Neuron (in vitro differentiated cells): ENCODE results near the gene ATP10A.

ENCODE experiments used
- H2AFZ ChIP-seq: one replicate; pipeline ENCODE4 v1.6.1; 2013; ENCODE audit warnings: low read depth, mild to moderate bottlenecking, inconsistent platforms, low read length, moderate library complexity
- H3K27me3 ChIP-seq: one replicate; pipeline ENCODE4 v1.6.1; 2013; ENCODE audit warnings: low read length; ENCODE audit not compliant: insufficient read depth
- H3K36me3 ChIP-seq: one replicate; pipeline ENCODE4 v1.6.1; 2013; ENCODE audit warnings: low read length; ENCODE audit not compliant: insufficient read depth
- H3K4me1 ChIP-seq: one replicate; pipeline ENCODE4 v1.6.1; 2013; ENCODE audit warnings: low read length; ENCODE audit not compliant: insufficient read depth
- H3K4me3 ChIP-seq: 2 replicates; pipeline ENCODE4 v1.5.1; 2013; ENCODE audit warnings: mild to moderate bottlenecking, low read length, moderate library complexity
- H3K9me3 ChIP-seq: one replicate; pipeline ENCODE4 v1.6.1; 2013; ENCODE audit warnings: low read length

ATP10A gene

DNA sequence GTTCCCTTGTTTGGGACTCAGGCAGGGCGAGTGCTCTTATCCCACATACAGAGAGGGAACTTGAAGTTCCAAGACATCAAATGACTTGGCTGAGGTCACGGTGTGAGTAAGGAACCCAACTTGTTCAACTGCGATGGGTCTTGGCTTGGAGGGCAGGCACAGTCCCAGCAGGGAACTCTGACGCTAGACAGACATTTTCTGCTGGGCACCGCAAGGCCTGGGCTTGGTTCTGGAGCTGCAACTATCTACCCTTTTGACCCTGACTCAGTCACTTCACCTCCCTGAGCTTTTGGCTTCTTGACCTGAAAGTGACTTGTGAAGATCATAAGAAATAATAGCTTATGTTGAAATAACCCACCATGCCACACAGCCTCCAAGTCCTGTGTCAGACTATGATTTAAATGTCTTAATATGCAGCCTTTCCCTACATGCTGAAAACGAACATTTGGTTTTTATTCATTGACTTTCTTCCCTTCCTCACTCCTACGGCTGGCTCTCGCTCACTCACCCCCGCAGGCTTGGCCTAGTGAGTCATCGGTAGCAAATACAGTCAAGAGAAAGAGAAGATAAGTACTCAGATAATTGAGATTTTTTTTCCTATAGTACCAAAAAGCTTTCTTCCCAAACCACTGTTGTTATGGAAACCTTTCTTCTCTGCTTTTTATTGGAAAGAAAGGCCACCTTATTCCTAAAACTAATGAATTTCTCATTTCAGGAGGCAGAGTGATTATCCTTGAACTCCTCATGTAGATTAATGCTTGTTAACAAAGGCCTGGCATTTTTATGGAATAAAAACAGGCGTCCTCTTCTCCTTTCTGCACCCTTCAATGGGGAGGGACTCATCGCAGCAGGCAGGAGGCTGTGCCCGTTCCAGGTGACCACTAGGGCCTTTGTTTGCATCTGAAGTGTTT is 178.4 kb downstream of the ATP10A start:
- H3K4me1 ChIP-seq: peaks cover 14% of the 10 kb centered on the region
- no peaks in the 10 kb centered on the region for H3K27me3 ChIP-seq
- H3K9me3 ChIP-seq: peaks cover 2% of the 10 kb centered on the region
- H2AFZ ChIP-seq: no peak overlapping the region
- no peaks in the 10 kb centered on the region for H3K36me3 ChIP-seq
- no peak overlapping the region for H3K4me3 ChIP-seq

DNA sequence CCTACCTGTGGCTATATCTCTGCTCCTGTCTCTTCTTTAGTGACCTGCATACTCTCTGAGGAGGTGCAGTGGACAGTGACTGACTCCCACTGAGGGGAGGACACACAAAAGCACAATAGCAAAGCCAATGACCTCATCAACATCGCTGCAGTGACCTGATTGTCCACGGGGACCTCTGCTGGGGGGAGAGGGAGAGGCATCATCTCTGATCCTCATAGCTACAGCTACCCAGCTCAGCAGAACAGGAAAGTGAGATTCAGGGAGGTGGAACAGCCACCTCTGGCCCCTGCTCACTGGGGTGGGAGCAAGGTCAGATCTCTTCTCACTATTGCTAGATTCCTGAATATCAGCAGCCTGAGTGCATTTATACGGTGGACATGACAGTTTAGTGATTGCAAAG is 179.2 kb downstream of the ATP10A start:
- Histone ChIP-seq H3K4me3 (no peak overlapping the region), H3K27me3 (no peaks in the 10 kb centered on the region), H2AFZ (no peak overlapping the region), H3K9me3 (peaks cover 2% of the 10 kb centered on the region), H3K36me3 (no peaks in the 10 kb centered on the region), H3K4me1 (peaks cover 14% of the 10 kb centered on the region)

- H3K9me3 ChIP-seq: peaks cover 2% of the 10 kb centered on the region
- H3K4me3 ChIP-seq: no peak overlapping the region
- peaks cover 14% of the 10 kb centered on the region for H3K4me1 ChIP-seq
- H3K27me3 ChIP-seq: no peaks in the 10 kb centered on the region
- H2AFZ ChIP-seq: no peak overlapping the region
- no peaks in the 10 kb centered on the region for H3K36me3 ChIP-seq
Measured at GRCh38 chr15:25683415-25683814, 179.7 kb downstream of the ATP10A start.

DNA sequence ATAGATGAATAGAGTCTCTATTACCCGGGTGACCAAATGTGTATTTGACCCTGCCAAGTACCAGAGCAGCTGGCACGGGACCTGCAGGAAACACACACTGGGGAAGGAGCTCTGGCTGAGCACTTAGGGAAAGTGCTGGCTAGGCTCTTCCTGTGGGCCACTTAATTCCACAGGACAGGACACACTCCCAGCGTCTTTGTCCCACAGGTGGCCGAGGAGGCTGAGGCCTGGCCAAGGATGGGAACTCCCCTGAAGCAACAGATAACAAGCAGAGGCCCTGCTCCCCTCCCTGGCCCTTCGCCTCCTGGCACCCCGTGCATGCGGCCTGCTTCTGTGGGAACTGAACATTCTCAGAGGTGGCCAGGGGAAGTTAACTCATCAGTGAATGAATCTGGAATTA is 180.8 kb downstream of the ATP10A start:
- no peaks in the 10 kb centered on the region for H3K36me3 ChIP-seq
- H3K9me3 ChIP-seq: peaks cover 2% of the 10 kb centered on the region
- no peak overlapping the region for H3K4me3 ChIP-seq
- peaks cover 14% of the 10 kb centered on the region for H3K4me1 ChIP-seq
- H3K27me3 ChIP-seq: no peaks in the 10 kb centered on the region
- H2AFZ ChIP-seq: no peak overlapping the region

DNA sequence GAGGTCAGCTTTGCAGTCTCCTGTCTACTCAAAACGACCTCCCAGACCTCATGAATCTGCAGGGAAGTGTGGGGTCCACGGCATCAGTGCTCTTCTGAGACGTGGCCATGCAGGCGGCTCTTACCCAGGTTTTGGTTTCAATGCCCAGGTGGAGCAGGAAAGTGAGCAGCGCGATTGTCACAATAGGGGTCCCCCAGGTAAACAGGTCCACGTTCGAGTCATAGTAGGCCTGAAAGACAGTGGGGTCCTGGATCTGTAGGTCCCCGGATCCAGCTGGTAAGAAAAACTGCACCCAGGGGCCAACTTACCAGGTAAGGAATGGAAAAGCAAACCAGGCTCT is 182.5 kb downstream of the ATP10A start:
- Histone ChIP-seq H3K27me3 (no peaks in the 10 kb centered on the region), H2AFZ (no peak overlapping the region), H3K9me3 (peaks cover 2% of the 10 kb centered on the region), H3K36me3 (no peaks in the 10 kb centered on the region), H3K4me1 (peaks cover 14% of the 10 kb centered on the region), H3K4me3 (no peak overlapping the region)

- Histone ChIP-seq H3K36me3 (no peaks in the 10 kb centered on the region), H3K4me1 (peaks cover 10% of the 10 kb centered on the region), H3K4me3 (no peak overlapping the region), H2AFZ (no peak overlapping the region), H3K9me3 (peaks cover 2% of the 10 kb centered on the region), H3K27me3 (no peaks in the 10 kb centered on the region)
Measured at GRCh38 chr15:25679964-25680685, 183.0 kb downstream of the ATP10A start.

- H3K4me3 ChIP-seq: no peak overlapping the region
- no peak overlapping the region for H2AFZ ChIP-seq
- peaks cover 4% of the 10 kb centered on the region for H3K4me1 ChIP-seq
- H3K9me3 ChIP-seq: peaks cover 2% of the 10 kb centered on the region
- no peaks in the 10 kb centered on the region for H3K27me3 ChIP-seq
- H3K36me3 ChIP-seq: no peaks in the 10 kb centered on the region
Measured at GRCh38 chr15:25679492-25679891, 183.6 kb downstream of the ATP10A start.

DNA sequence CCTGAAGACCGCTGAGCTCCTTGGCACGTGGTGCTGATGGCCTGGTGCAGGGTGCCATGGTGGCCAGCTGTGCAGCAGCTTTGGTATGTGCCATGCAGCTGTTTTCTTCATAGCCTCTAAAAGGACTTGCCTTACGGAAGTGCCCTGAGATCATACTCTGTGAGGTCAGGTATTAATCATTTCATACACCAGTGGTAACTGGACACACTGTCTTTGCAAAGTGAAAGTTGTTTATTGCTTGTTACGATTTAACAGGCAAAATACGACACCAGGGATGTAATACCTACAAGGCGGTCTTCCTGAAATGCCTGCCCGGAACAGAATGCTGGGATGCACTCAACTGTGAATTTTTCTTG is 184.6 kb downstream of the ATP10A start:
- no peak overlapping the region for H2AFZ ChIP-seq
- H3K4me3 ChIP-seq: no peak overlapping the region
- H3K4me1 ChIP-seq: no peaks in the 10 kb centered on the region
- H3K27me3 ChIP-seq: no peaks in the 10 kb centered on the region
- H3K36me3 ChIP-seq: no peaks in the 10 kb centered on the region
- H3K9me3 ChIP-seq: peaks cover 2% of the 10 kb centered on the region

DNA sequence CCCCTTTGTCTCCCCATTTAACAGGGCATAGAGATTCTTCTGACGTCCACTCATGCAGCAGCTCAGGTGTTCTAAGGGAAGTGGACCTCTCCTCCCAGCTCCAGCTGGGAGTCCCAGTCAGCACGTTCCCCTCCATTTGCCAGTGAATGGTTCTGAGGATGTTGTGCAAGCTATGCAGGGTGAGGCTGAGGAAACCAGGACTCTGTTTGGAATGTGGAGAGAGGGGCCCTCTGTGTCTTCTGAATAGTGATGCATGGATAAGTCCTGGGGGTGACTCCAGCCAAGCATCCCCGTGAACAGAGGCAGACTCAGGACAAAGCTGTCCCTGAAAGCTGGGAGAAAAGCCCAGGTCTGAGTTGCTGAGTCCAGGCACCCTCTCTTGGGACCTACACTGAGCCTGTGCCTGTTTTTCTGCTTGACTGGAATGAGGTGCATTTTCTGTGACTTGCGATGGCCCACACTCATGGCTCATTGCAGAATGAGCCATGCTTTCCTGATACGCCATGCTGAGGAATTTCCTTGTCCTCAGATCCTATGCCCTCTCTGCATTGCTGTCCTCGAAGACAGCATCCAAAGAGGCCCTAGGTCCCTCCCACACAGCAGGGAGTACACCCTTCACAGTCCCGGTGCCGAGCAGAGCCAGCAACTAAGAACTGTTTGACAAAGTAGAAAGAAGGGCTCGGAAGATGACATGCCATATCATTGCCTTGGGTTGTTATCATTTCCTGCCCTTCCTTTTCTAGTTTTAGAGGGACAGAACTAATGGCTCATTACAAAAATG is 185.2 kb downstream of the ATP10A start:
- Histone ChIP-seq H3K4me3 (no peak overlapping the region), H3K36me3 (no peaks in the 10 kb centered on the region), H3K9me3 (peaks cover 2% of the 10 kb centered on the region)

GRCh38 chr15:25676070-25676469 is 187.1 kb downstream of the ATP10A start:
- Histone ChIP-seq H3K4me1 (peaks cover 5% of the 10 kb centered on the region), H3K27me3 (no peaks in the 10 kb centered on the region), H2AFZ (no peak overlapping the region), H3K36me3 (no peaks in the 10 kb centered on the region), H3K9me3 (peaks cover 2% of the 10 kb centered on the region), H3K4me3 (no peak overlapping the region)

More for the DNA sequence above, 185.2 kb downstream of the ATP10A start:
- H3K27me3 ChIP-seq: no peaks in the 10 kb centered on the region
- H3K4me1 ChIP-seq: no peaks in the 10 kb centered on the region
- no peak overlapping the region for H2AFZ ChIP-seq

DNA sequence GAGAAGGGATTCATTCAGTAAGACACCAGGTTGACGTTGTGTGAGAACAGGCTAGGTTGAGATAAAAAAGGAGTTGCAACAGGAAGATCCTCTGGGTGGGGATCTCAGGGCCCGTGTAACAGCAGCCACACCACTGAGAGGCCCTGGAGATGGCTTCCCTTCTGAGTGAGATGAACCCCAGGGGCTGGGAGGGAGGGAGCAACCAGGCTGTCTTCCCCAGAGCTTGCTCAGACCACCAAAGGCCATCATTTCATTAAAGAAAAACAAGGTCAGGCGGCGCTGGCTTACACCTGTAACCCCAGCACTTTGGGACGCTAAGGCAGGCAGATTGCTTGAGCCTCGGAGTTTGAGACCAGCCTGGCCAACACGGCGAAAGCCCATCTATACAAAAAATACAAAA is 187.7 kb downstream of the ATP10A start:
- Histone ChIP-seq H2AFZ (no peak overlapping the region), H3K4me3 (no peak overlapping the region), H3K4me1 (peaks cover 12% of the 10 kb centered on the region), H3K27me3 (no peaks in the 10 kb centered on the region), H3K36me3 (no peaks in the 10 kb centered on the region), H3K9me3 (peaks cover under 1% of the 10 kb centered on the region)

DNA sequence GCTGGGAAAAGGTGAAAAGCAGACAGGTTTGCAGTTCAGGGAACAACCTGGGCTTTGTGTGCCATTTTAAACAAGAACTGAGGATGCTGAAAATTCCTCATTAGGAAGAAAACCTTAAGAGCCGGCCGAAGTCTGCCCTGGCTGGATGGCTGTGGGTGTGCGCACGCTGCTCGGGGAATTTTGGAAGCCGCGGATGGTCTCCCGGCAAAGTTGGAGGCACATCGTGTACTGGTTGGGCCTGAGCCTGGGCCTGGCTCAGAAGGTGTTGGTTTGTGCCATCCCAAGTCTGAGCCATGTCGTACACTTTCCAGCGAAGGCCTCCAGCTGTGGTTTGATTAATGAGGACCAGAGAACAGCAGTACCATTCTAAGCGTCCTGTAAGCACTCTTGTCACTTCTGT is 188.2 kb downstream of the ATP10A start:
- no peaks in the 10 kb centered on the region for H3K27me3 ChIP-seq
- no peaks in the 10 kb centered on the region for H3K36me3 ChIP-seq
- H3K9me3 ChIP-seq: no peaks in the 10 kb centered on the region
- H3K4me1 ChIP-seq: peaks cover 16% of the 10 kb centered on the region
- H3K4me3 ChIP-seq: no peak overlapping the region
- H2AFZ ChIP-seq: no peak overlapping the region

GRCh38 chr15:25673972-25674371 is 189.2 kb downstream of the ATP10A start:
- Histone ChIP-seq H3K4me3 (no peak overlapping the region), H3K4me1 (peaks cover 24% of the 10 kb centered on the region), H2AFZ (no peak overlapping the region), H3K9me3 (no peaks in the 10 kb centered on the region), H3K36me3 (no peaks in the 10 kb centered on the region), H3K27me3 (no peaks in the 10 kb centered on the region)
